GM19438 (cell line): ENCODE measurements around the gene PCDHGB6.
A peak's percentile ranks its signal among the peaks of the same experiment; 100 is the strongest.
"Not testable (repeated sequence)": the region's sequence is repeated elsewhere in the genome, so short reads cannot be mapped to it uniquely, and the experiment has no call there.

Source experiments
- ATAC-seq: cut with Tn5 transposase; IDR thresholded peaks from one replicate; pipeline ENCODE4 v1.9.1; 2021; ENCODE audit warnings: low read depth; ENCODE audit not compliant: unreplicated experiment

PCDHGB6 gene

DNA sequence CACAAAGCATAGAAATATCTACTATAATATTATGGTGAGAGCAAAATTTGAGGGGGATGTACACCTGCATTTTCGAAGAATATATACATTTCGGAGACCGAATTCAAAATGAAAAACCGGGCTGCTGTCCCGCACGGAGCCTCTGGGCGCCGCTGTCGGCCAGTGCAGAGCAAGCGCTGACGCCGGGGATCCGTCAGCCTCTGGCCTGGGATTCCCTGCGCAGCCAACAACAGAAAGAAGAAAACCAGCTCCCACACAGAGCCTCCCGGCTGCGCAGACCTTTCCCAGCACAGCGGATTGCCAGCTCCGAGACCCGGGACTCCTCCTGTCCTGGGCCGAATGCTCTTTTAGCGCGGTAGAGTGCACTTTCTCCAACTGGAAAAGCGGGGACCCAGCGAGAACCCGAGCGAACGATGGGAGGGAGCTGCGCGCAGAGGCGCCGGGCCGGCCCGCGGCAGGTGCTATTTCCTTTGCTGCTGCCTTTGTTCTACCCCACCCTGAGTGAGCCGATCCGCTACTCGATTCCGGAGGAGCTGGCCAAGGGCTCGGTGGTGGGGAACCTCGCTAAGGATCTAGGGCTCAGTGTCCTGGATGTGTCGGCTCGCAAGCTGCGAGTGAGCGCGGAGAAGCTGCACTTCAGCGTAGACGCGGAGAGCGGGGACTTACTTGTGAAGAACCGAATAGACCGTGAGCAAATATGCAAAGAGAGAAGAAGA lies at the start of gene PCDHGB6:
Gene PCDHGB6 (plus strand): TSS at position 232 of the 716 bp plus-strand sequence. CDS start 182 bp downstream, at position 414.
- ATAC-seq, result peak; percentile 76

DNA sequence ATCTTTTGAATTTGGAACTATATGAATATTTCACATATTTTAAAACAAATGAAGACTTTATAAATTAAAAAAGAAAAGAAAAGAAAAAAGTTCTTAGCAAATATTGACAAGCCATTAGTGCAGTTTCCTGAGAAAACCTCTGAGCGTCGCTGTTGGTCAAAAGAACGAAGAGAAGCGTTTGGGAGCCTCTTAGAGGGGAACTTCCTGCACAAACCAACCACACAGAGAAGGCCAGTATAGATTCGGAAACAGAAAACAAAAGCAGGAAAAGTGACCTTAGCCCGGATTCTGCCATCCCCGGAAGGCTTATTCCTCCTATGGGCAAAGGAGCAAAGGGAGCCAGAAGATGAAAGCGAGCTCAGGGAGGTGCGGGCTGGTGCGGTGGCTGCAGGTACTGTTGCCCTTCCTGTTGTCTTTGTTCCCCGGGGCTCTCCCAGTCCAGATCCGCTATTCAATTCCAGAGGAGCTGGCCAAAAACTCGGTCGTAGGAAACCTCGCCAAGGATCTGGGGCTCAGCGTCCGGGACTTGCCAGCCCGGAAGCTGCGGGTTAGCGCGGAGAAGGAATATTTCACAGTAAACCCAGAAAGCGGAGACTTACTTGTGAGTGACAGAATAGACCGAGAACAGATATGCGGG lies 47.9 kb upstream of the PCDHGB6 start, which contains the start of gene PCDHGB2:
Gene PCDHGB2 (plus strand): TSS at position 205 of the 637 bp plus-strand sequence. CDS start 142 bp downstream, at position 347.
- no peak for ATAC-seq

DNA sequence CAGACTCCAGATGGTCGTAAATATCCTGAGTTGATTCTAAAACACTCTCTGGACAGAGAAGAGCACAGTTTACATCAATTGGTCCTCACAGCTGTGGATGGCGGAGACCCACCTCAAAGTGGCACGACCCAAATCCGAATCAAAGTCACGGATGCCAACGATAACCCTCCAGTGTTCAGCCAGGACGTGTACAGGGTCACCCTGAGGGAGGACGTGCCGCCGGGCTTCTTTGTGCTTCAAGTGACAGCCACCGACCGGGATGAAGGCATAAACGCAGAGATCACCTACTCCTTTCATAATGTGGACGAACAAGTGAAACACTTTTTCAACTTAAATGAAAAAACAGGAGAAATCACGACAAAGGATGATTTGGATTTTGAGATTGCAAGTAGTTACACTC lies 47.1 kb upstream of the PCDHGB6 start:
- no peak for ATAC-seq

DNA sequence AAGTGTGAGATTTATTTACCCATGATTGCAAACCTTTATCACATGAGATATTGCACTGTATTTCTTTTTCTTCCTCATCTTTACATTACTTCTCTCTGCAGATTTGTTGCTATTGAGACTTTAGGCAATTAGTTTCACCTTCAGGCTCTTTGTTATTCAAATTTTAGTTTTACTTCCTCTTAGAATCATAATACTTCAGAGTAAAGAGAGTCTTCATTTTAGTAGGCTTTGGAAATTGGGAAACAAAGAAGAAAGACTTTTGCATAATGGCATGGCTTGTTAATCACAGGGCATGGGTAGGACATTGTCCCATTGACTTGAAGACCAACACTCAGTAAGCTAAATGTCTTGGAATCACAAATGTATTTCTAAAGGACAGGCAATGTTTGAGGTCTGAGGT lies 45.1 kb upstream of the PCDHGB6 start:
- ATAC-seq, result no peak

DNA sequence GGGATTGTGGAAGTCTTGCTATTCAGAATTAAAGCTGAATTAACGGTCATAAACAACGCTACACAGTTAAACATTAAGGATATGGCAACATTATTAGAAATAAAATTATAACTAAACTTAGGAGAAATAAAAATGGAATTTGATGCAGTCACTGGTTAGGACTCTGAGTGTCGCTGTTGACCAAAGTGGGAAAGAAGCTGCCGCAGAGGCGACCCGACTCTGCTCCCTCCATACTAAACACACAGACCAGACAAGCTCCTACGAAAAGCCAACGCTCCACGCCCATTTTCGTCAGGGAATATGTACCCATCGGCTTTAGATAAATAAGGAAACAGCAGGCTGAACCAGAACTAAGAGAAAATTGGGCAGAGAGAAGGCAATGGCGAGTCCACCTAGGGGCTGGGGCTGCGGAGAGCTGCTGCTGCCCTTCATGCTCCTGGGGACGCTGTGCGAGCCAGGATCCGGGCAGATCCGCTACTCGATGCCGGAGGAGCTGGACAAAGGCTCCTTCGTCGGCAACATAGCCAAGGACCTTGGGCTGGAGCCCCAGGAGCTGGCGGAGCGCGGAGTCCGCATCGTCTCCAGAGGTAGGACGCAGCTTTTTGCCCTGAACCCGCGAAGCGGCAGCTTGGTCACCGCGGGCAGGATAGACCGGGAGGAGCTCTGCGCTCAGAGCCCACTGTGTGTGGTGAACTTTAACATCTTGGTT lies 43.7 kb upstream of the PCDHGB6 start, which contains the start of gene PCDHGA5:
Gene PCDHGA5 (plus strand): TSS at position 211 of the 709 bp plus-strand sequence. CDS start 169 bp downstream, at position 380.
- no peak for ATAC-seq

DNA sequence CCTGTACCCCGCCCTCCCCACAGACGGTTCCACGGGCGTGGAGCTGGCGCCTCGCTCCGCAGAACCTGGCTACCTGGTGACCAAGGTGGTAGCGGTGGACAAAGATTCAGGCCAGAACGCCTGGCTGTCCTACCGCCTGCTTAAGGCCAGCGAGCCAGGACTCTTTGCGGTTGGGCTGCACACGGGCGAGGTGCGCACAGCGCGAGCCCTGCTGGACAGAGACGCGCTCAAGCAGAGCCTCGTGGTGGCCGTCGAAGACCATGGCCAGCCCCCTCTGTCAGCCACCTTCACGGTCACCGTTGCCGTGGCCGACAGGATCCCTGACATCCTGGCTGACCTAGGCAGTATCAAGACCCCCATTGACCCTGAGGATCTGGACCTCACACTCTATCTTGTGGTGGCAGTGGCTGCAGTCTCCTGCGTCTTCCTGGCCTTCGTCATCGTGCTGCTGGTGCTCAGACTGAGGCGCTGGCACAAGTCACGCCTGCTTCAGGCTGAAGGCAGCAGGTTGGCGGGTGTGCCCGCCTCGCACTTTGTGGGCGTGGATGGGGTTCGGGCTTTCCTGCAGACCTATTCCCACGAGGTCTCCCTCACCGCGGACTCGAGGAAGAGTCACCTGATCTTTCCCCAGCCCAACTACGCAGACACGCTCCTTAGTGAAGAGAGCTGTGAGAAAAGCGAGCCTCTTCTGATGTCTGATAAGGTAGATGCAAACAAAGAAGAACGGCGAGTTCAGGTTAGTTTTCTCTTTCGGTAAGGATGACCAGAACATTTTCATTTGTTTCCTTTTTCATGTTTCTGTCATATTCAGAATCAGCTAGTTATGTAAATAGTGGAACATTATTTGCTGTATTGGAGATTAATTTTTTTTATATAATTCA lies 41.6 kb upstream of the PCDHGB6 start:
- no peak for ATAC-seq

DNA sequence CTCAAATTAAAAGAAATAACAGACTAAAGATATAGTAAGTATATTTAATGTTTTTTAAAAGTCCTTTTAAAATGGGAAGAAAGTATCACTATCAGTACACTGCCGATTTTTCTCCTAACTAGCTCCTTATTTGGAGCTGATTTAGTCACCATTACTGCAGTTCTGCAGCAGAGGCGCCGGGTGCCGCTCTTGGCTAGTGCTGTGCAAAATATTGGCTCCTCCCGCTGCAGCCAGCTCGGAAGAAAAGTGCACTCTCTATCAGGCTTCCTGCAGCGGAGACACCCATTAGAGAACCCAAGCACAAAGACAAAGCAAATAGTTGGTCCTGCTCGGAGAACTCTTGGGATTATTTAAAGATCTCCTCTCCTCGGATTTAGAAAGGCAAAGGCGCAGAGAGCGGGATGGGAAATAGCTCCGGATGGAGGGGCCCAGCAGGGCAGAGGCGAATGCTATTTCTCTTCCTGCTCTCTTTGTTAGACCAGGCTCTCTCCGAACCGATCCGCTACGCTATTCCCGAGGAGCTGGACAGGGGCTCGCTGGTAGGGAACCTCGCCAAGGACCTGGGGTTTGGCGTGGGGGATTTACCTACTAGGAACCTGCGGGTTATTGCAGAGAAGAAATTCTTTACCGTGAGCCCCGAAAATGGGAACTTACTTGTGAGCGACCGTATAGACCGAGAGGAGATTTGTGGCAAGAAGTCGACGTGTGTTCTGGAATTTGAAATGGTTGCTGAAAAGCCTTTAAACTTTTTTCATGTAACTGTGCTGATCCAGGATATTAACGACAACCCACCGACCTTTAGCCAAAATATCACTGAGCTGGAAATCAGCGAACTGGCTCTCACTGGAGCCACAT lies 37.6 kb upstream of the PCDHGB6 start, which contains the start of gene PCDHGB3:
Gene PCDHGB3 (plus strand): TSS at position 249 of the 855 bp plus-strand sequence. CDS start 153 bp downstream, at position 402.
- ATAC-seq, result peak; percentile 99

DNA sequence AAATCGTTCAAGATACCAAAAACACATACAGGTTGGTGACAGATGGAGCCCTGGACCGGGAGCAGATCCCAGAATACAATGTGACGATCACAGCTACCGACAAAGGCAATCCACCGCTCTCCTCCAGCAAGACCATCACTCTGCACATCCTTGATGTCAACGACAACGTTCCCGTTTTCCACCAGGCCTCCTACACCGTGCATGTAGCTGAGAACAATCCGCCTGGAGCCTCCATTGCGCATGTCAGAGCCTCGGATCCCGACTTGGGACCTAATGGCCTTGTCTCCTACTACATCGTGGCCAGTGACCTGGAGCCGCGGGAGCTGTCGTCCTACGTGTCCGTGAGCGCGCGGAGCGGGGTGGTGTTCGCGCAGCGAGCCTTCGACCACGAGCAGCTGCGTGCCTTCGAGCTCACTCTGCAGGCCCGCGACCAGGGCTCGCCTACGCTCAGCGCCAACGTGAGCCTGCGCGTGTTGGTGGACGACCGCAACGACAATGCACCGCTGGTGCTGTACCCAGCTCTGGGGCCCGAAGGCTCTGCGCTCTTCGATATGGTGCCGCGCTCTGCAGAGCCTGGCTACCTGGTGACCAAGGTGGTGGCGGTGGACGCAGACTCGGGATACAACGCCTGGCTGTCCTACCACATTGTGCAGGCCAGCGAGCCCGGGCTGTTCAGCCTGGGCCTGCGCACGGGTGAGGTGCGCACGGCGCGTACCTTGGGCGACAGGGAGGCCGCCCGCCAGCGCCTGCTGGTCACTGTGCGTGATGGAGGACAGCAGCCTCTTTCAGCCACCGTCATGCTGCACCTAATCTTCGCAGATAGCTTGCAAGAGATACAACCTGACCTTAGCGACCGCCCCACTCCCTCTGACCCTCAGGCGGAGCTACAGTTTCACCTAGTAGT lies 36.0 kb upstream of the PCDHGB6 start:
- ATAC-seq, result no peak

DNA sequence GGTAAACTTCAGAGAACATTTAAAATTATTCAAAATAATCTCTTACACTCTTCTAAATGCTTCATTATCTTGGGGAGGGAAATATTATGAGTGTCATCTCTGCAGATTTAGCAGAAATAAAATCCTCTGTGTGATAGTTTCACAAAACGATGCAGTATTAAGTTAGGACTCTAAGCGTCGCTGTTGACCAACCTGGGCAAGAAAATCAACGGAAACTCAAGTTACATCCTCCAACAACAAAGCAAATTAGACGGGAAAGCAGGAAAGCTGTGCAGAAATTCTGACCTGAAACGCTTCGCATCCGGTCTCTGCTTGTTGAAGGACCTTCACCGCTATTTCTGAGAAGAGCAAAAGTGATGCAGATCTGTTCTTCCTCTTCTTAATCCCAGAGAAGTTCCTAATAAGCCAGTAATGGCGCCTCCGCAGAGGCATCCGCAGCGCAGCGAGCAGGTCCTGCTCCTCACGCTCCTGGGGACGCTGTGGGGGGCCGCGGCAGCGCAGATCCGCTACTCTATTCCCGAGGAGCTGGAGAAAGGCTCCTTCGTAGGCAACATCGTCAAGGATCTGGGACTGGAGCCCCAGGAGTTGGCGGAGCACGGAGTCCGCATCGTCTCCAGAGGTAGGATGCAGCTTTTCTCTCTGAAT lies 34.0 kb upstream of the PCDHGB6 start, which contains the start of gene PCDHGA6:
Gene PCDHGA6 (plus strand): TSS at position 219 of the 645 bp plus-strand sequence. CDS start 193 bp downstream, at position 412.
- no peak for ATAC-seq

DNA sequence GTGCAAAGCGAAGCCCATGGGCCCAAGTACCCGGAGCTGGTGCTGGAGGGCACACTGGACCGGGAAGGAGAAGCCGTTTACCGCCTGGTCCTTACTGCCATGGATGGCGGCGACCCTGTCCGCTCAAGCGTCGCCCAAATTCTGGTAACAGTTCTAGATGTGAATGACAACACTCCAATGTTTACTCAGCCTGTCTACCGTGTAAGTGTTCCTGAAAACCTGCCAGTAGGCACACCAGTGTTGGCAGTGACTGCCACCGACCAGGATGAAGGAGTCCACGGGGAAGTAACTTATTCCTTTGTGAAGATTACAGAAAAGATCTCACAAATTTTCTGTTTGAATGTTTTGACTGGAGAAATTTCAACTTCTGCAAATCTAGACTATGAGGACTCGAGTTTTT lies 33.2 kb upstream of the PCDHGB6 start:
- no peak for ATAC-seq

DNA sequence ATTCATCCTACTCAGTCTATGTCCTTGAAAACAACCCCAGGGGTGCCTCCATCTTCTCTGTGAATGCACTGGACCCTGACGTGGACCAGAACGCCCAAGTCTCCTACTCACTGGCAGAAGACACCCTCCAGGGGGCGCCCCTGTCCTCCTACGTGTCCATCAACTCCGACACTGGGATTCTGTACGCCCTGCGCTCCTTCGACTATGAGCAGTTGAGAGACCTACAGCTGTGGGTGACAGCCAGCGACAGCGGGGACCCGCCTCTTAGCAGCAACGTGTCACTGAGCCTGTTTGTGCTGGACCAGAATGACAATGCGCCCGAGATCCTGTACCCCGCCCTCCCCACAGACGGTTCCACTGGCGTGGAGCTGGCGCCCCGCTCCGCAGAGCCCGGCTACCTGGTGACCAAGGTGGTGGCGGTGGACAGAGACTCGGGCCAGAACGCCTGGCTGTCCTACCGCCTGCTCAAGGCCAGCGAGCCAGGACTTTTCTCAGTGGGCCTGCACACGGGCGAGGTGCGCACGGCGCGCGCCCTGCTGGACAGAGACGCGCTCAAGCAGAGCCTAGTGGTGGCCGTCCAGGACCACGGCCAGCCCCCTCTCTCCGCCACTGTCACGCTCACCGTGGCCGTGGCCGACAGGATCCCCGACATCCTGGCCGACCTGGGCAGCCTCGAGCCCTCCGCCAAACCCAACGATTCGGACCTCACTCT lies 32.2 kb upstream of the PCDHGB6 start:
- not testable (repeated sequence) for ATAC-seq

DNA sequence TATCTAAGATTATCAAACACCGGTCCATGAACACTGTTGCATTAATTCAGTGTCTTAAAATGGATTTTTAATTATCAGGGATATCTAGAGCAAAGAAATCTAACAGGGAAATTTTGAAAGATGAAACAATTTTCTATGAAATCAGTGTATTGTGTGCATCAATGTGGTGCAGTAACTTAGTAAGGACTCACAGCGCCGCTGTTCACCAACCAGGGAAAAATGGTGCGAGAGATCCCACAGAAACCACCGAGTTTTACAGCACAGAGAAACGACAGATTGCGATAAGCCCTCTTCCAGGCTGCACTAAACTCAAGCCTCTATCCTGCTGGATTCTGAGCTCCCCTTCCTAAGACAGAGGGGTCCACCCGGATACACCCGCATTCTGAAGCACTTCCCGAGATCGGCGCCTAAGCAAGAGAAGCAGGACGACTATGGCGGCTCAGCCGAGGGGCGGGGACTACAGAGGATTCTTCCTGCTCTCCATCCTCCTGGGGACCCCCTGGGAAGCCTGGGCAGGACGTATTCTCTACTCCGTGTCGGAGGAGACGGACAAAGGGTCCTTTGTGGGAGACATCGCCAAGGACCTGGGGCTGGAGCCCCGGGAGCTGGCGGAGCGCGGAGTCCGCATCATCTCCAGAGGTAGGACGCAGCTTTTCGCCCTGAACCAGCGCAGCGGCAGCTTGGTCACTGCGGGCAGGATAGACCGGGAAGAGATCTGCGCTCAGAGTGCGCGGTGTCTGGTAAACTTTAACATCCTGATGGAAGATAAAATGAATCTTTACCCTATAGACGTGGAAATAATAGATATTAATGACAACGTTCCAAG lies 25.1 kb upstream of the PCDHGB6 start, which contains the start of gene PCDHGA7:
Gene PCDHGA7 (plus strand): TSS at position 274 of the 826 bp plus-strand sequence. CDS start 158 bp downstream, at position 432.
- ATAC-seq, result peak; percentile 60

DNA sequence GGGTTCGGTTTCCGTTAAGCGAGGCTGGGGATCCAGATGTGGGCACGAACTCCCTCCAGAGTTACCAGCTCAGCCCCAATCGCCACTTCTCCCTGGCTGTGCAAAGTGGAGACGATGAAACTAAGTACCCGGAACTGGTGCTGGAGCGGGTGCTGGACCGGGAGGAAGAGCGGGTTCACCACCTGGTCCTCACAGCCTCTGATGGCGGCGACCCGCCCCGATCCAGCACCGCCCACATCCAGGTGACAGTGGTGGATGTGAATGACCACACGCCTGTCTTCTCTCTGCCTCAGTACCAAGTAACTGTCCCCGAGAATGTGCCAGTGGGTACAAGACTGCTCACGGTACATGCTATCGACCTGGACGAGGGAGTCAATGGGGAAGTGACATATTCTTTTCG lies 24.5 kb upstream of the PCDHGB6 start:
- ATAC-seq, result no peak

DNA sequence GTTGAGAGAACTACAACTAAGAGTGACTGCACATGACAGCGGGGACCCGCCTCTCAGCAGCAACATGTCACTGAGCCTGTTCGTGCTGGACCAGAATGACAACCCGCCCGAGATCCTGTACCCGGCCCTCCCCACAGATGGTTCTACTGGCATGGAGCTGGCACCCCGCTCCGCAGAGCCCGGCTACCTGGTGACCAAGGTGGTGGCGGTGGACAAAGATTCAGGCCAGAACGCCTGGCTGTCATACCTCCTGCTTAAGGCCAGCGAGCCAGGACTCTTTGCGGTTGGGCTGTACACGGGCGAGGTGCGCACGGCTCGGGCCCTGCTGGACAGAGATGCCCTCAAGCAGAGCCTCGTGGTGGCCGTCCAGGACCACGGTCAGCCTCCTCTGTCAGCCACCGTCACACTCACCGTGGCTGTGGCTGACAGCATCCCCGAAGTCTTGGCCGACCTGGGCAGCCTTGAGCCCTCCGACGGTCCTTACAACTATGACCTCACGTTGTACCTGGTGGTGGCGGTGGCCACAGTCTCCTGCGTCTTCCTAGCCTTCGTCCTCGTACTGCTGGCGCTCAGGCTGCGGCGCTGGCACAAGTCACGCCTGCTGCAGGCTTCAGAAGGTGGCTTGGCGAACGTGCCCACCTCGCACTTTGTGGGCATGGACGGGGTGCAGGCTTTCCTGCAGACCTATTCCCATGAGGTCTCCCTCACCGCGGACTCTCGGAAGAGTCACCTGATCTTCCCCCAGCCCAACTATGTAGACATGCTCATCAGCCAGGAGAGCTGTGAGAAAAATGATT lies 23.2 kb upstream of the PCDHGB6 start:
- no peak for ATAC-seq
